CD4-positive, alpha-beta T cell (primary cell): ENCODE results near the gene LINGO4. TPM values are rescaled to one million over a fixed set of nuclear protein-coding genes. Genes with fewer than 3 reads are reported as not detected.
A peak's percentile ranks its signal among the peaks of the same experiment; 100 is the strongest.

ENCODE experiments used
- ATAC-seq: fragments of 200-7000 bp; cut with Tn5 transposase; one replicate; pipeline ENCODE4 v1.10.0; 2022; ENCODE audit warnings: mild to moderate bottlenecking; ENCODE audit not compliant: poor library complexity
- CTCF ChIA-PET: fragments of 350-600 bp; sonication (Branson Sonifier 250); formaldehyde crosslinking; loops from one replicate; lab custom pipeline; 2021; ENCODE audit warnings: antibody characterized with exemption, inconsistent platforms; lab: Charles Lee
- POLR2A ChIA-PET: fragments of 350-600 bp; sonication (Branson Sonifier 250); formaldehyde crosslinking; loops from one replicate; lab custom pipeline; 2021; ENCODE audit warnings: antibody characterized with exemption, inconsistent platforms; lab: Charles Lee
- DNase-seq, 14 experiments: peaks; one replicate each; pipeline ENCODE4 v3.0.0-alpha.2; 2013 to 2020; ENCODE audit warnings: mixed read lengths in 2 of 14
- H3K27ac ChIP-seq, 2 donors: one replicate each; pipeline versions ENCODE4 v1.5.1 to v1.7.0; 2013; ENCODE audit warnings: low read length in 2 of 2, low read depth in 1 of 2, mild to moderate bottlenecking in 1 of 2
- H3K27me3 ChIP-seq, 2 experiments: 1 replicate in 1 of 2; 2 replicates in 1 of 2; pipeline versions ENCODE4 v1.6.1 to v1.7.0; 2013; ENCODE audit warnings: low read length in 2 of 2, control low read depth in 1 of 2, mild to moderate bottlenecking in 1 of 2, moderate library complexity in 1 of 2; ENCODE audit not compliant: insufficient read depth in 2 of 2, control insufficient read depth in 1 of 2
- H3K36me3 ChIP-seq: one replicate; pipeline ENCODE4 v1.6.1; 2013; ENCODE audit warnings: low read length, control low read depth; ENCODE audit not compliant: insufficient read depth
- H3K4me1 ChIP-seq: one replicate; pipeline ENCODE4 v1.6.1; 2013; ENCODE audit warnings: low read length, control low read depth; ENCODE audit not compliant: insufficient read depth
- H3K4me3 ChIP-seq: one replicate; pipeline ENCODE4 v1.5.1; 2013; ENCODE audit warnings: mild to moderate bottlenecking, low read length, moderate library complexity
- H3K9me3 ChIP-seq, 2 experiments: 1 replicate in 1 of 2; 2 replicates in 1 of 2; pipeline versions ENCODE4 v1.6.1 to v1.7.0; 2013; ENCODE audit warnings: low read length in 2 of 2, mild to moderate bottlenecking in 2 of 2, control low read depth in 1 of 2, moderate library complexity in 1 of 2; ENCODE audit not compliant: control insufficient read depth in 1 of 2, insufficient read depth in 1 of 2
- H3K27ac Mint-ChIP-seq: one replicate; pipeline ENCODE4 v1.8.0; 2020; ENCODE audit warnings: mixed read lengths
- H3K27me3 Mint-ChIP-seq: one replicate; pipeline ENCODE4 v1.8.0; 2021; ENCODE audit warnings: mixed read lengths
- H3K36me3 Mint-ChIP-seq: one replicate; pipeline ENCODE4 v1.8.0; 2021; ENCODE audit warnings: low read depth, mixed read lengths
- H3K4me1 Mint-ChIP-seq: one replicate; pipeline ENCODE4 v1.8.0; 2021; ENCODE audit warnings: low read depth, mixed read lengths
- H3K4me3 Mint-ChIP-seq: one replicate; pipeline ENCODE4 v1.8.0; 2020; ENCODE audit warnings: mild to moderate bottlenecking, mixed read lengths
- H3K9me3 Mint-ChIP-seq: one replicate; pipeline ENCODE4 v1.8.0; 2020; ENCODE audit warnings: mixed read lengths
- CTCF ChIP-seq: fragments of 200-600 bp; IDR thresholded peaks from one replicate; pipeline ENCODE4 v1.8.0; 2022; ENCODE audit warnings: antibody characterized with exemption, mild to moderate bottlenecking
- intact Hi-C, 2 experiments: fragments of 100-400 bp; cut with DNase I in 1 of 2; cut with micrococcal nuclease in 1 of 2; formaldehyde crosslinking; loops; one replicate each; pipeline versions ENCODE4 v1.15.1 to v1.9.0; 2023 to 2025; cut with DNase I, micrococcal nuclease
- total RNA-seq, 174 experiments: library from RNA in 2 of 174; stranded (reverse) in 2 of 174; gene quantifications; one replicate each; pipeline ENCODE4 v1.2.3 and lab custom pipeline; 2021 to 2026

Gene LINGO4
- total RNA-seq, 2 experiments from 2014 or later = 0.06 to 0.16 TPM

- H3K4me1 ChIP-seq = peaks cover 14% of the 10 kb centered on the region
- Mint-ChIP-seq H3K27me3 (no peaks in the 10 kb centered on the region), H3K27ac (peak overlapping the region; percentile 98), H3K36me3 (peaks cover 49% of the 10 kb centered on the region), H3K4me1 (peaks cover 29% of the 10 kb centered on the region), H3K9me3 (no peaks in the 10 kb centered on the region), H3K4me3 (peak overlapping the region; percentile 94)
- no peaks in the 10 kb centered on the region for H3K9me3 ChIP-seq
- intact Hi-C loops = loop anchor here (1.0 to 10.0 kb wide), 3 partner anchors 26 to 231 kb away; partner anchors contain the start of genes TDRKH (in 2 of the 2) and S100A10 (in 1 of the 2)
- H3K36me3 ChIP-seq = peaks cover 30% of the 10 kb centered on the region
- TF ChIP-seq CTCF = no peak
- POLR2A ChIA-PET = interaction anchor here (0.6 to 3.8 kb wide), 14 partner anchors 11 to 437 kb away, joined by 3 to 44 read pairs (median 4); partner anchors contain the start of genes CGN, PI4KB, RIIAD1 and TDRKH
- H3K27ac ChIP-seq = peak overlapping the region; percentile 75 to 86
- ATAC-seq (peak; percentile 1), DNase-seq (no peak)
- peak overlapping the region; percentile 94 for H3K4me3 ChIP-seq
- H3K27me3 ChIP-seq = no peaks in the 10 kb centered on the region
- CTCF ChIA-PET = interaction anchor here (1.1 to 1.8 kb wide), 2 partner anchors 26 to 170 kb away, joined by 6 to 7 read pairs; partner anchors contain the start of gene TDRKH
Observed at GRCh38 chr1:151763990-151764389, 41.2 kb downstream of the LINGO4 start.

GRCh38 chr1:151762941-151763921 is 42.0 kb downstream of the LINGO4 start, which contains the start of gene MRPL9:
MRPL9 (minus strand) TSS chr1:151763496; CDS start chr1:151763479, 17 bp downstream.
- Histone ChIP-seq H3K4me1 (peaks cover 14% of the 10 kb centered on the region), H3K36me3 (peaks cover 36% of the 10 kb centered on the region), H3K4me3 (peak within 1 kb of the TSS; percentile 94), H3K9me3 (no peaks in the 10 kb centered on the region), H3K27ac (peak within 1 kb of the TSS; percentile 75 to 86), H3K27me3 (no peaks in the 10 kb centered on the region)
- intact Hi-C loops = loop anchor here (1.0 to 10.0 kb wide), 3 partner anchors 27 to 232 kb away; partner anchors contain the start of genes TDRKH (in 2 of the 2) and S100A10 (in 1 of the 2)
- peak within 1 kb of the TSS; percentile 94 for H3K4me3 Mint-ChIP-seq
- H3K27ac Mint-ChIP-seq = peak within 1 kb of the TSS; percentile 98
- no peaks in the 10 kb centered on the region for H3K27me3 Mint-ChIP-seq
- peaks cover 56% of the 10 kb centered on the region for H3K36me3 Mint-ChIP-seq
- H3K9me3 Mint-ChIP-seq = no peaks in the 10 kb centered on the region
- peaks cover 29% of the 10 kb centered on the region for H3K4me1 Mint-ChIP-seq
- CTCF ChIA-PET = interaction anchor here (1.1 to 1.8 kb wide), 3 partner anchors 27 to 169 kb away, joined by 4 to 7 read pairs (median 6); partner anchors contain the start of gene TDRKH
- POLR2A ChIA-PET = interaction anchor here (0.6 to 3.8 kb wide), 18 partner anchors 10 to 573 kb away, joined by 3 to 44 read pairs (median 4); partner anchors contain the start of genes CGN, PI4KB, RIIAD1 and TDRKH
- ATAC-seq = peak; percentile 99
- DNase-seq = peak; percentile 71 to 89 (median 83)
- TF ChIP-seq CTCF = no peak

- peak overlapping the region; percentile 56 for H3K4me3 Mint-ChIP-seq
- DNase-seq = no peak
- no peaks in the 10 kb centered on the region for H3K27me3 Mint-ChIP-seq
- H3K9me3 ChIP-seq = no peaks in the 10 kb centered on the region
- no peaks in the 10 kb centered on the region for H3K27me3 ChIP-seq
- ATAC-seq = no peak
- peak overlapping the region; percentile 59 for H3K27ac Mint-ChIP-seq
- CTCF ChIA-PET = no interaction called here
- H3K4me1 Mint-ChIP-seq = peaks cover 29% of the 10 kb centered on the region
- no peak overlapping the region for H3K4me3 ChIP-seq
- TF ChIP-seq CTCF = no peak
- intact Hi-C loops = loop anchor here in 1 of 2 experiments (10.0 kb wide), 1 partner anchor 234 kb away; the partner anchor contains the start of gene S100A10
- POLR2A ChIA-PET = no interaction called here
- H3K9me3 Mint-ChIP-seq = no peaks in the 10 kb centered on the region
- peaks cover 52% of the 10 kb centered on the region for H3K36me3 ChIP-seq
- H3K27ac ChIP-seq = no peak overlapping the region
- H3K36me3 Mint-ChIP-seq = peaks cover 66% of the 10 kb centered on the region
- peaks cover 14% of the 10 kb centered on the region for H3K4me1 ChIP-seq
Observed at GRCh38 chr1:151760597-151761385, 44.4 kb downstream of the LINGO4 start.
